HL-60 (cell line): ENCODE data around the gene XRCC6.
"Not testable (repeated sequence)": the region's sequence is repeated elsewhere in the genome, so short reads cannot be mapped to it uniquely, and the experiment has no call there.

ENCODE experiments used
- DNase-seq, 2 experiments: peaks; one replicate each; pipeline ENCODE4 v3.0.0-alpha.2; 2010 to 2020; ENCODE audit warnings: low read depth in 1 of 2, low spot score in 1 of 2
- H3K27ac ChIP-seq: fragments of 250-450 bp; sonication (Bioruptor Pico); replicated peaks from 2 replicates; pipeline ENCODE4 v1.5.1; 2020; ENCODE audit warnings: mild to moderate bottlenecking, moderate library complexity
- H3K27me3 ChIP-seq: fragments of 250-450 bp; sonication (Bioruptor Pico); 2 replicates; pipeline ENCODE4 v1.5.1; 2021; ENCODE audit warnings: mild to moderate bottlenecking, moderate library complexity; ENCODE audit not compliant: insufficient read depth, poor library complexity, severe bottlenecking
- H3K4me3 ChIP-seq: replicated peaks from 2 replicates; pipeline ENCODE4 v1.5.1; 2011; ENCODE audit warnings: mild to moderate bottlenecking, control low read depth, low read length; ENCODE audit not compliant: insufficient read depth
- CTCF ChIP-seq: IDR thresholded peaks from one replicate; pipeline ENCODE4 v1.5.1; 2011; ENCODE audit warnings: low read length, control low read depth, inconsistent platforms; ENCODE audit not compliant: insufficient read depth
- GABPA ChIP-seq: IDR thresholded peaks from 2 replicates; pipeline ENCODE4 v1.6.1; 2012; ENCODE audit warnings: low read depth
- POLR2AphosphoS5 ChIP-seq: IDR thresholded peaks from 2 replicates; pipeline ENCODE4 v1.6.1; 2012; ENCODE audit warnings: low read depth
- REST ChIP-seq: IDR thresholded peaks from 2 replicates; pipeline ENCODE4 v1.6.1; 2012; ENCODE audit warnings: low read depth; ENCODE audit not compliant: insufficient replicate concordance
- SPI1 ChIP-seq: IDR thresholded peaks from 2 replicates; pipeline ENCODE4 v1.6.1; 2012; ENCODE audit warnings: low read depth, mild to moderate bottlenecking, borderline replicate concordance

The XRCC6 gene

GRCh38 chr22:41636467-41636866 is 15.4 kb downstream of the XRCC6 start:
- Histone ChIP-seq H3K27me3 (no peaks in the 10 kb centered on the region), H3K27ac (no peak overlapping the region), H3K4me3 (no peak overlapping the region)
- no peak for DNase-seq
- no peak for TF ChIP-seq SPI1
- no peak for TF ChIP-seq REST
- no peak for TF ChIP-seq GABPA
- no peak for TF ChIP-seq POLR2AphosphoS5
- no peak for TF ChIP-seq CTCF

- H3K27me3 ChIP-seq, H3K27ac ChIP-seq, H3K4me3 ChIP-seq, DNase-seq: not testable (repeated sequence)
These were observed 16.5 kb downstream of the XRCC6 start for GRCh38 chr22:41637623-41638022.

- Histone ChIP-seq H3K4me3 (no peak overlapping the region), H3K27ac (no peak overlapping the region), H3K27me3 (no peaks in the 10 kb centered on the region)
- DNase-seq, result no peak
- TF ChIP-seq GABPA, result no peak
- TF ChIP-seq SPI1, result no peak
These were observed 17.0 kb downstream of the XRCC6 start for GRCh38 chr22:41638124-41638523.

GRCh38 chr22:41638748-41639147 is 17.7 kb downstream of the XRCC6 start:
- DNase-seq, result no peak
- H3K27me3 ChIP-seq, result no peaks in the 10 kb centered on the region
- H3K27ac ChIP-seq, result no peak overlapping the region
- no peak overlapping the region for H3K4me3 ChIP-seq
- TF ChIP-seq GABPA (no peak), REST (no peak), SPI1 (no peak), CTCF (no peak), POLR2AphosphoS5 (no peak)

- Histone ChIP-seq H3K27me3 (no peaks in the 10 kb centered on the region), H3K4me3 (no peak overlapping the region), H3K27ac (no peak overlapping the region)
- no peak for DNase-seq
- TF ChIP-seq REST (no peak), POLR2AphosphoS5 (no peak), SPI1 (no peak), GABPA (no peak), CTCF (no peak)
These were observed 20.8 kb downstream of the XRCC6 start for GRCh38 chr22:41641854-41642253.
